BE2C (cell line): ENCODE results near the gene C7orf57.

ENCODE experiments used
- DNase-seq: peaks from one replicate; pipeline ENCODE4 v3.0.0-alpha.2; 2020
- H3K27me3 ChIP-seq: fragments of 250-450 bp; sonication (Bioruptor Pico); 2 replicates; pipeline ENCODE4 v1.5.1; 2020; ENCODE audit warnings: mild to moderate bottlenecking
- H3K36me3 ChIP-seq: fragments of 250-450 bp; sonication (Bioruptor Pico); 2 replicates; pipeline ENCODE4 v1.5.1; 2020; ENCODE audit warnings: mild to moderate bottlenecking
- H3K4me1 ChIP-seq: fragments of 250-450 bp; sonication (Bioruptor Pico); 2 replicates; pipeline ENCODE4 v1.5.1; 2020
- H3K4me3 ChIP-seq: 2 replicates; pipeline ENCODE4 v1.5.1; 2011; ENCODE audit warnings: low read depth, low read length
- H3K9me3 ChIP-seq: fragments of 250-450 bp; sonication (Bioruptor Pico); 2 replicates; pipeline ENCODE4 v1.5.1; 2020
- TF ChIP-seq, protein P1 (sequence below): IDR thresholded peaks from 2 replicates; pipeline ENCODE4 v1.5.1; 2012; ENCODE audit warnings: mild to moderate bottlenecking, low read depth, low read length

C7orf57 gene

GRCh38 chr7:48105045-48105444 is 69.7 kb downstream of the C7orf57 start:
- peaks cover 2% of the 10 kb centered on the region; the same call in 1 of the 2 replicates for H3K36me3 ChIP-seq

DNA sequence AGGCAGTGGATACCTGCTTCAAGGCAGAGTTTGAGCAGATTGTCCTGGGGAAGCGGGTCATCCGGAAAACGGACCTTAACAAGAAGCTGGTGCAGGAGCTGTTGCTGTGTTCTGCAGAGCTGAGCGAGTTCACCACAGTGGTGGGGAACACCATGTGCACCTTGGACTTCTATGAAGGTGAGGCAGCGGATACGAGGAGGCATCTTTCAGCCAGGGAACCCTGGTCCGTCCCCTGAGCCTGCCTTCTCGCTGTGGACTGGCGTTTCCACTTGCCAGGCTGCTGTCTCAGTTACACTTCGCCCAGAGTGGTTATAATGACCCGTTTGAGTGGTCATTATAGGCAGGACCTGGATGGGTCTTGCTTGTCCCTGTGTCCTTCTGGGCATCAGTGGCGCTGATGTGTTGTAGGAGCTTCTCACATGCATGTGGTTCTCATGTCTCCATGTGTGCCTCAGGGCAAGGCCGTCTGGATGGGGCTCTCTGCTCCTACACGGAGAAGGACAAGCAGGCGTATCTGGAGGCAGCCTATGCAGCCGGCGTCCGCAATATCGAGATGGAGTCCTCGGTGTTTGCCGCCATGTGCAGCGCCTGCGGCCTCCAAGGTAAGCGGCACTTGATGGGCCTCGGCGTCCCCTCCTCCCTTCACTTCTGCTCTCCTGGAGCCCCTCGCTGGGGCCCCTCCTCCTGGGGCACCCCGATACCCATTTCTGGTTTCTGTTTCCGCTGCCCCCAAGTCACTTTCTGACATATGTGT is 71.7 kb downstream of the C7orf57 start:
- H3K36me3 ChIP-seq, result 0 out of 2 replicates have a peak, but pooled peaks cover under 1% of the 10 kb centered on the region
- no peak overlapping the region for H3K4me3 ChIP-seq
- H3K9me3 ChIP-seq, result no peaks in the 10 kb centered on the region
- H3K27me3 ChIP-seq, result no peaks in the 10 kb centered on the region
- no peak for DNase-seq
- TF ChIP-seq, protein P1, sequence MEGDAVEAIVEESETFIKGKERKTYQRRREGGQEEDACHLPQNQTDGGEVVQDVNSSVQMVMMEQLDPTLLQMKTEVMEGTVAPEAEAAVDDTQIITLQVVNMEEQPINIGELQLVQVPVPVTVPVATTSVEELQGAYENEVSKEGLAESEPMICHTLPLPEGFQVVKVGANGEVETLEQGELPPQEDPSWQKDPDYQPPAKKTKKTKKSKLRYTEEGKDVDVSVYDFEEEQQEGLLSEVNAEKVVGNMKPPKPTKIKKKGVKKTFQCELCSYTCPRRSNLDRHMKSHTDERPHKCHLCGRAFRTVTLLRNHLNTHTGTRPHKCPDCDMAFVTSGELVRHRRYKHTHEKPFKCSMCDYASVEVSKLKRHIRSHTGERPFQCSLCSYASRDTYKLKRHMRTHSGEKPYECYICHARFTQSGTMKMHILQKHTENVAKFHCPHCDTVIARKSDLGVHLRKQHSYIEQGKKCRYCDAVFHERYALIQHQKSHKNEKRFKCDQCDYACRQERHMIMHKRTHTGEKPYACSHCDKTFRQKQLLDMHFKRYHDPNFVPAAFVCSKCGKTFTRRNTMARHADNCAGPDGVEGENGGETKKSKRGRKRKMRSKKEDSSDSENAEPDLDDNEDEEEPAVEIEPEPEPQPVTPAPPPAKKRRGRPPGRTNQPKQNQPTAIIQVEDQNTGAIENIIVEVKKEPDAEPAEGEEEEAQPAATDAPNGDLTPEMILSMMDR, result no peak
- H3K4me1 ChIP-seq, result no peaks in the 10 kb centered on the region

More at GRCh38 chr7:48105045-48105444, 69.7 kb downstream of the C7orf57 start:
- Histone ChIP-seq H3K4me3 (no peak overlapping the region), H3K4me1 (no peaks in the 10 kb centered on the region), H3K9me3 (no peaks in the 10 kb centered on the region), H3K27me3 (no peaks in the 10 kb centered on the region)
- TF ChIP-seq, protein P1, result no peak
- DNase-seq, result no peak

- Histone ChIP-seq H3K36me3 (no peaks in the 10 kb centered on the region), H3K9me3 (no peaks in the 10 kb centered on the region), H3K4me3 (no peak overlapping the region), H3K4me1 (no peaks in the 10 kb centered on the region), H3K27me3 (no peaks in the 10 kb centered on the region)
- DNase-seq, result no peak
- TF ChIP-seq, protein P1, result no peak
Measured at GRCh38 chr7:48107926-48108472, 72.7 kb downstream of the C7orf57 start.

DNA sequence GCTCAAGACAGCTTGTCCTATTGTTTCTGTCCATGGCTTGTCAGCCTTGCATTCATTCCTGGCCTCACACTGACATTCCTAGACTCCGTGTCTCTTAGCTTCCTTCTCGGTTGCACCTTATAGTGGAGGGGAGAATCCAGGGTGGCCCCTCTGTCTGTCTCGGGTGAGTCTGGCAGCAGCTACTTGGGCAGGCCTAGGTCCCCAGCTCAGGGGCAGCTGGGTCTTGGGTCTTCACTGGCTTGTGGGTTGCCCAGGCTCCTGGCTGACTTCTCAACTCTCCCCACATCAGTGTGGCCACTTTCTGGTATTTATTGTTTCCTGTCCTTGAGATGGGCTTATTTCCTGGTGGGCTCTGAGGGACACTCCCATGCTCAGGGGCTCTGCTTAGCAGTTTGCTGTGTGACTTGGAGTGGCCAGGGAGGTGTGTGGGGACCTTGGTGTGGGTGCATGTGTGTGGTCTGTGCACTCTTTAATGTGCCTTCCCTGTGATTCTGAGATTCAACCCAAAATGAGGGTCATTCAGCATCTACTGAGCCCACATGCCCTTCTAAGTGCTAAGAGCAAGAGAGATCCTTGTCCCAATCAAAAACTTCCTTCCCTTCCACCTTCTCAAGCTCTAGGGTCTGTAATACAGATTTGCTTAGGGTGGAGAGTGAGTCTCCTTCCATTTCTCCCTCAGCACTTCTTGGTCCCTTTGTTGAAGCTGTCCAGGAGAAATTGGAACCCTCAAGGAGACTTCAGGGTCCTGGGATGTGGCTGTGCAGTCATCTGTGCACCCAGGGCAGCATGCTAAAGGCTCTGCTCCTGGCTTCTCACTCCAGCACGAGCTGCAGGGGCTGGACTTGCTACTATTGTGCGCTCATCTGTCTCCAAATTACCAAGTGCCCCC is 73.9 kb downstream of the C7orf57 start:
- no peaks in the 10 kb centered on the region for H3K36me3 ChIP-seq
- no peaks in the 10 kb centered on the region for H3K4me1 ChIP-seq
- no peak overlapping the region for H3K4me3 ChIP-seq
- H3K27me3 ChIP-seq, result no peaks in the 10 kb centered on the region
- H3K9me3 ChIP-seq, result no peaks in the 10 kb centered on the region
- no peak for DNase-seq
- TF ChIP-seq, protein P1, result no peak

GRCh38 chr7:48109848-48110663 is 74.7 kb downstream of the C7orf57 start:
- TF ChIP-seq, protein P1, result peak; percentile 94
- peak; percentile 68 for DNase-seq
- H3K4me3 ChIP-seq, result no peak overlapping the region
- no peaks in the 10 kb centered on the region for H3K4me1 ChIP-seq
- no peaks in the 10 kb centered on the region for H3K9me3 ChIP-seq
- no peaks in the 10 kb centered on the region for H3K36me3 ChIP-seq
- no peaks in the 10 kb centered on the region for H3K27me3 ChIP-seq
